GM18505 (cell line): ENCODE data around the gene ARHGEF28.

ENCODE experiments used
- ATAC-seq: cut with Tn5 transposase; IDR thresholded peaks from one replicate; pipeline ENCODE4 v1.9.1; 2021; ENCODE audit not compliant: unreplicated experiment
- POLR2A ChIP-seq: IDR thresholded peaks from 4 replicates; pipeline ENCODE4 v1.6.1; 2011; ENCODE audit warnings: borderline replicate concordance; ENCODE audit not compliant: insufficient read depth, insufficient read length; ENCODE audit errors: extremely low read depth

Gene ARHGEF28

DNA sequence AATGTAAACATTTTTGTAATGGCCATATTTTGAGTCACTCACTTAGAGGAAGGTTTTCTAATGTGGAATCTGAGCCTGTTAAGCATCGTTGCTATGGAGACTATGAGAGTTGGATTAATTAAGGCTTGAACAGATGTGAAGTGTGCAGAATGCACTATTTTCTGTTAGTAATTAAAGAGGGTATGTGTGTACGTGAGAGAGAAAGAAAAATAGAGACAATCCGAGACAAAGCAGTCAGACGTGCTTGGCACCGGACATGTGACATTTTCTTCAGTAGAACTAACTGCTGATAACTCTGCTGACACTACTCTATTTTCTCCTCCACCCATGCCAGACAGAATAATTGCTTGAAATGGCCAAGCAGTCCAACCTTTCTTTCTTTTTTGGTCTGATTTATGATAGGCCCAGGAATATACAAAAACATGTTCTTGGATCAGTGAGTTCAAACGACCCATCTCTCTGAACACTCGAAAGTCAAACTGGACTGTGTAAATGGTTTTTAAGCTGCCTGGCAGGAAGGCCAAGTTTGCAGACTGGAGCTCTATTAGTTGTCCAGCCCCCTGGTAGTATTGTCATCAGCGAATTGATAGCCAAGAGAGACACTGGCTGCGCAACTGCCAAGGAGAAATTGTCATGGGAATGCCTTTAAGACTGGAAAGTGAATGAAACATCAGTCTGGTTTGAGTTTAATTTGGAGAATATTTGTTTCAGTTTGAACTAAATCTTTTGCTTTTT lies 322.1 kb downstream of the ARHGEF28 start:
- ATAC-seq = no peak
- TF ChIP-seq POLR2A = no peak

DNA sequence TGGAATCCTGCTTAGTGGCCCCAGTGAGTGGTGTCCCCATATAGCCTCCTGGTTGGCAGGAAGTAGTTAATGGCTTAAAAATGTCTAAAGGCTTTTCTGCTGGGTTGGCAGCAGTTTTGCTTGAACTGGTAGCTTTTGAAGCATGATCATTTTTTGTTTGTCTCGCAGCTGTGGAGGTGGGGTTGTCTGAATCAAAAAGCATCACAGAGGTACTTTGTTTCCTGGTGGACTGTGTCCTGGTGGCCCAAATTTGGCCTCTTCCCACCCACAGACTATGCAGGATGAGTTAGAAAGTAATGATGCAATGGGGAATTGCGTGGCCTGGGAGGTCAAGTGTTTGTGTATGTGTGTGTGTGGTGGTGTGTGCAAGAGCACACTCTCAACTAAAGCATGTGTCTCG lies 322.7 kb downstream of the ARHGEF28 start:
- ATAC-seq = no peak
- TF ChIP-seq POLR2A = no peak

DNA sequence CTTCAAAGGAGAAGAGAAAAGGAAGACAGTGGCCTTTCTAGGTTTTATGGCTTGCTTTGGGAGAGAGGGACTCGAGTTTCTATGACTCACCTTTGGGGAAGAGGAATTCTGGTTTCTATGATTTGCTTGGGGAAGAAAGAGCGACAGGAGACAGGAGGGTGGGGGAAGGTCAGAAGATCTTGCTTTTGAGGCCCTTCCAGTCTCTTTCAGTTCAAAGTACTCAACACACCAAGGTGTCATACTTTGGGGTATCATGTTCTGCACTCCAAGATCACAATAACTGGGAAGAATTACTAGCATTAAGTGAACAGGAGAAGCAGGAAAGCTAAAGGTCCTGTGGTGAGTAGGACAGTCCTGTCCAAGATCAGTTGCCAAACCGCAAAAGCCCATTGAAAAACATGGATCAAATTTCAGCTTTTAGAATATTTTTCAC lies 324.5 kb downstream of the ARHGEF28 start:
- no peak for TF ChIP-seq POLR2A
- no peak for ATAC-seq

DNA sequence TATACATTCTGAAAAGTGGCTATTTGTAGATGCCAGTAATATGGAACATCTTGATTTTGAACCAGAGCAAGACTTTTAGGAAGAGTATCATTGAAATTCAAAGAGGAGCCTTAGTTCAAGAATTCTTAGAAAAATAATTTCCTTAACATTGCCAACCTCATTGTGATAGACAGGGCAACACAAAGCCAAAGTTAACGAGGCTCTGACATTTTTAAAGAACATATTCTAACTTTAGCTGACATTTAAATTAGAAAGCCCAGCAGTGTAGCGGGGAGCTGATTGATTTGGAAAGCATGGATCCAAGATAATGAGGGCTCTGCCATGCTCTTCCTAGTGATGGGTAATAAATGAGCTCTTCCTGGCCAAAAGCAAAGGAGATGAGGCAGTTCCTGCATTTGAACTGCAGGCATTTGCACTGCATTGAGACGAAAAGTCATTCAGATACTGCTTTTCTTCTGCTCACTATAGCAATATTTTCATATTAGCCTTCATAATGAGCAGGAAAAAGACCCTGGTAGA lies 325.0 kb downstream of the ARHGEF28 start:
- TF ChIP-seq POLR2A = no peak
- no peak for ATAC-seq

DNA sequence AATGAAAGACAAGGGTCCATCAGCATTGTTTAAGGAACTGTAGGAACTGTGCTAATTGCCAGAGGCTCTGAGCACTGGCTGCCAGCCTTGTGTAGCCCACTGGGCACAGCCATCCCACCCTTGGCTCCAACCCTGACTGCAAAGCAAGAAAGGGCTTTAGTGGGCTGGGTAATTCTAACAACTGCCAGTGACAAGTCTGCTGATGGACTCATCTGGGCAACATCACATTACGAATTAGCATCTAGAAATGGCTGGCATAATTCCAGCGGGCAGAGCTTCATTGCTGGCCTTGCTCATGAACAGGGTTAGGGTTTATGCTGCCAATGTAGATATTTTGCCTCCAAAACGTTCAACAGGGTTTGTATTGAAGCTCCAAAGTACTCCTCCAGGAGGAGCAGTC lies 326.9 kb downstream of the ARHGEF28 start:
- no peak for TF ChIP-seq POLR2A
- ATAC-seq = no peak

DNA sequence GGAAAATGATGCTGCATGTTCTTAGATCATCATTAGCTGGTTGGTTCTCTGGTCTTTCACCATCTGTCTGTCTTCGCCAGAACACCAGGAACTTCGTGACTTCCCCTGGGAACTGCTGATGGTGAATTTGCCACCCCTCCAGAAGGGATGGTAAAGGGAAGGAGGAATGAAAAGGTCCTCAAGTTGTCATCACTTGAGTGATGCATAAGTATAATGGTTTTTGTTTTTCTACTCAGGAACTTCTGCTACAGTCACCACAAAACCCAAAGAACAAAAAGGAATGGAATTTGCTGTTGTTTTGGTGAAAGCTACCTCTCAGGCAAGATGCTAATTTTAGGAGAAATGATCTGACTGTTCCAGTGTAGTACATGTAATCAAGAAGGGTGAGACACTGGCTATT lies 328.4 kb downstream of the ARHGEF28 start:
- no peak for TF ChIP-seq POLR2A
- no peak for ATAC-seq

DNA sequence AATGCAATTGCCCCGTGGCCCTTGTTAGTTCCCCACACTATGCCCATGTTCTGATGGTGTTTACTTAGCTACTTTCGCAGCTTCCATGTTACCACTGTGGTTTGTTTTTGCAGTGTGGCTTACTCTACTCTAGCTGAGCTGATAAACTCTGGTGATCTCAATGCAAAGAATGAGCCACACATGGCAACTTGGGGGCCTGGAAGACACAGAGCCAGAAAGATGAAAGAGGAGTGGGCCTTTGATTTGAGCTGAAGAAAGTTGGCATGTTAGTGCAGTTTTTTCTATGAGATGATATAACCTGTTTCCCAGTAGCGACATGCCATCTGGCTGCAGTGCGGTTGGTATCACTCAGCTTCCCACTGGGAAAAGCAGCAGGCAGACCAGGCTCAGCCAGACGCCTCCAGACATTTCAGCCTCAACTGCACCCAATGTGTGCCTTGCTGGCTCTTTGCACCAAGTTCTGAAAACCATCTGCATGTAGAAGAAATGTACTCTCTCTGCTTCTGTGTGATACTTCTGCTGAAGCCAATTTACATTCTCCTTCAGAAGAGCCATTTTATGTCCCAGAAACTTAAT lies 329.4 kb downstream of the ARHGEF28 start:
- no peak for TF ChIP-seq POLR2A

DNA sequence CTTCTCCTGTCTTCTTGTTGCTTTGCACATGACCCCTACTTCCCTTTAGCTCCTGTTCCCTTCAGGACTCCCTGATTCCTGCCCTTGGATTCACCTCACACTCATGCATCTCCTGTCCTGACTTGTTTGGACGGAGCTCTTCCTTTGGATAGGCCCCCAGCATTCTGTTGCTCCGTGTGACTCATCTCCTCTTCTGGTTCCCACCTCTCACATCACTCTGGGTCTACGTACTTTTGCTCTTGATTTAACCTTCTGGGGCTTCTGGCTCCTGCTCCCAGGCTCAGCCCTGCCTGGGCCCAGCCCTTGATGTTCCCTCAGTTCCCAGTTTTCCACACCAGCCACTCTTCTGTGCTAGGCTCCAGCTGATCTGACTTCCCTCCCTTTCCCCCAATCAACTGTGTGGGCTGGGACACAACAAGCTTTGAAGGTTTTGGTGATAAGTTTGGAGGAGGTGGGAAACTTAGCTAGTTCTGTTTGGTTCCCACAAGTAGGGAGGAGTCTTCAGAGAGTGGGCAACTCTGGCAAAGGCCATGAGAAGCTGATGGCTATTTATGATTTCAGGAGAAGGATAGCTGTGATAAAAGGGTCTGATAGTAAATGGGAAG lies 331.5 kb downstream of the ARHGEF28 start:
- ATAC-seq = no peak
- no peak for TF ChIP-seq POLR2A

More for the DNA sequence above, 329.4 kb downstream of the ARHGEF28 start:
- no peak for ATAC-seq

DNA sequence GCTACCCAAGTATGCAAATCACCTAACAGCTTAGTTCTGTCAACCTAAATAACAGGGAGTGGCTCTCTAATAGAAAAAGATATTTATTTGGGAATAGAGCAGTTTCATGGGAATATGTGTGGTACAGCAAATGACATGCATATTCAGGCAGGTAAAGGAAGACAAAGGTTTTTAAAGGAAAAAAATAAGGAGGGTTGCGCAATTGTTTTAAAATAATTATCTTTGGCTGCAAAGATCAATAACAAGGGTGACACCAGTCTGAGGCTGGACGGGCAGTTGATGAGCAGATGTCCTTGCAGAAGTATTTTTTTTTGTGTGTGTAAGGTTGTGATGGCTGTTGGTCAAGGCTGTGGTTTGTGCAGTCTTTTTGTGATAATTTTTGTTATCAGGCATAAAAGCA lies 332.0 kb downstream of the ARHGEF28 start:
- TF ChIP-seq POLR2A = no peak
- no peak for ATAC-seq

DNA sequence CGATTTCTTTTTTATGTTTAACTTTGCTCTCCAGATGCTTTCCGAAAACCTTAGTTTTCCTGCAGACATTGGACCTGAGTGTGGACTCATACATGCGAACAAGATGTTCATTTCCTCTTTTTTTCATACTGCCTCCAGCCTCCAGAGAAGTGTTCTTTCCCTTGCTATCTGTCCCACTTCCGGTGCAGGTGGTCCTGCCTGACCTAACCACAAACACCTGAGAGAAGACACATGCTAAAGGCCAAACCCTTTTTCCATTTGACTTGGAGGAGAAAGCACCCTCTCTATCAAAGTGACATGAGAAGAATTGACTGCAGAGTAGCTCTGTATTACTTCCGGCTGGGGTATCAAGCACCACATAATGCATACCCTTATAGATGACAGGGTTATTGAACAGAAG lies 334.0 kb downstream of the ARHGEF28 start:
- ATAC-seq = no peak
- no peak for TF ChIP-seq POLR2A

DNA sequence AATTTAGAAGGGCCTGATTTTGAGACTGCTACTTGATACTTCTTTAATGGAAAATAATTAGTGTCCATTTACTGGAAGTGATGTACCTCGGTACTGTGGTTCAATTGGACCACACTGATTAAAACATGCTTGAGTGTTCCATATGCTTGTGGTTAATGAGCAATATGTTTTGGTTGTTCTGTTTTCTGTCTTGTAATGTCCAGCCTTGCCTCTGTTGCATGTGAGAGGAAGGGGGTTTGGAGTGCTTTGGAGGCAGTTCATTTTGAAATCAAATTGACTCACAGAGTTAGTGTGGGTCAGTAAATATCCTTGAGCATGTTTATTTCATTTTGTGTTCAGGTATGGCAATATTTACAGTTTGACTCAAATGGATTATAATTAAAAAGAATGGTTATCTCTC lies 334.4 kb downstream of the ARHGEF28 start:
- ATAC-seq = no peak
- TF ChIP-seq POLR2A = no peak

DNA sequence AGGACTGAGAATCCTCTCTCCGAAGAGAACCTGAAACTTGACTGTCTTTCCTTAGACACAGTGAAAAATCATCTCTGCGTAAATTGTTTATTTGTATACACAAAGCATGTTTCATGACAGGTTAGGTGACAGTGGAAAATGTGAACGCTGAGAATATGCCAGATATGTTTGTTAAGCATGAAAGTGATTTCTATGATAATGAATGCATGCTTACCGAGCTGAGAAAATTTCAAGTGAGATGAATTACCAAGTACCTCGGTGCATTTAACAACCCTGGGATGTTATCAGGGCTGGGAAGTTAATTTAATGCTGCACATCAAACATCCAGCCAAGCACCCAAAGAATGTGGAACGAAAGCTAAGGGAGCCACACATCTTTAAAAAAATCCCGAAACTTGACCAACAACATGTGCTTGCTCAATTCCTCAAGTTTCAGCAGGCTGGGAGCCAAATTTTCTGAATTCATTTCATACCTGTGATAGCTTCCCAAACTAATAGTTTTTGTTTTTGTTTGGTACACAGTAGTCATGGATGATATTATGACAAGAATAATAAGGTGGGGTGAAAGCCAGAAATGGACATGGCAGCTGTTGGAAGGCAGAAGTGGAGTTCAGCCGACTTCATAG lies 336.9 kb downstream of the ARHGEF28 start:
- ATAC-seq = no peak
- no peak for TF ChIP-seq POLR2A

DNA sequence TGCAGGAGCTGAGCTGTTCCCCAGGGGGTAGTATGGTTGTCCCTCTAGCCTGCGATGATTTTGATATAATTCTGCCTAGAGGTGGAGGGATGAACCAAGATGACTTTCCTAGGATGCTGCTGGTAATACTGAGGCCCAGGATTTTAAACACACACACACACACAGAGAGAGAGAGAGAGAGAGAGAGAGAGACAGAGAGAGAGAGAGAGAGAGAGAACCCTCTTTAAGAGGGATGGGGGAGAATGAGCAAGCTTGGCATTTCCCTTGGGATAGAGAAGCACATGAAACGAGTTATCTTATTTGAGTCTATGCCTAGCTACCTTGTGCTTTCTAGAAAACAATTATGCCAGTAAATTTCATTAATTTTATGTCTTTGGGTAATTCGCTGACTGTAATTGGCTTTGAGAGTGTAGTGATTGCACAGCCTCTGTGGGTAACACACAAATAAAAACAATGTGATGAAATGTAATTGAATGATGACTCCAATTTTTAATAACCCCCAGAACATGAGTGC lies 338.4 kb downstream of the ARHGEF28 start:
- no peak for TF ChIP-seq POLR2A
- ATAC-seq = no peak
